GM12874 (cell line): Measurements from ENCODE around the gene TRABD2B.

Experiments
- TF ChIP-seq, protein P1 (sequence below): IDR thresholded peaks from 2 replicates; pipeline ENCODE4 v1.5.1; 2011; ENCODE audit warnings: low read depth, mild to moderate bottlenecking, control low read depth, low read length, moderate library complexity; ENCODE audit not compliant: insufficient read depth

TRABD2B gene

DNA sequence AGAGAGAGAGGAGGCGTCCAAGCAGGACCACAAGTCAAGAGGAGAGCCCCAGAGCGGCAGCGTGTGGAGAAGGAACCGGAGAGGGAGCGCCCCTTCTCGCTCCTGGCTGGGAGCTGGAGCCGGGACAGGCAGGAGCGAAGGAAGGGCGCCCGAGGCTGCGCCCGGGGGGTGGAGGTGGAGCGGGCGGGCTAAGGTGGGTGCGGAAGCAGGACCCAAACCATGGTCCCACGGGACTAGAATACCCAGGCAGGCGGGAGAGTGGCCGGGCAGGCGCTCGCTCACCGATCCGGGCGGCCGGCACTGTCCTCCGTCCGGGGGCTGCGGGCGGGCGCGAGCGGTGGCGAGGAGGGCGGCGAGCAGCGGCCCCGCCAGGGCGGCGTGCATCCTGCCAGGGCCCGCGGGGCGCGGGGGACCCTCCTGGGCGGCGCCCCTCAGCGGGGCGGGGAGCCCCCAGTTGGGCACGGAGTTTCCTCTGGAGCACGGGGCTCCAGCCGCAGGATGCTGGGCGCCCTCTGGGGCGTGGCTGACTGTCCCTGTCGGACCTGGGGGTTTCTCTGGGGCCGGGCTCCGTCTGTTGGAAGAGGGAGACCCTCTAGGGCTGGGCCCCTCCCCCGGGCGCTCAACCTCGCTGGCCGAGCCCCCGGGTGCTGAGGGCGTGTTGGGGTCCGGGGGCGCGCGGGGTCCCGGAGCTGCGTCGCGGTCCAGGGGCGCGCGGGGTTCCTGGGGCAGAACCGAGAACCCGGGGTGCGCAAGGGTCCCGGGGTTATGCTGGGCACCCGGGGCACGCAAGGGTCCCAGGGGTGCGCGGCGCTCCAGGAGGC, 569 bp downstream of the TRABD2B start:
- TF ChIP-seq, protein P1, sequence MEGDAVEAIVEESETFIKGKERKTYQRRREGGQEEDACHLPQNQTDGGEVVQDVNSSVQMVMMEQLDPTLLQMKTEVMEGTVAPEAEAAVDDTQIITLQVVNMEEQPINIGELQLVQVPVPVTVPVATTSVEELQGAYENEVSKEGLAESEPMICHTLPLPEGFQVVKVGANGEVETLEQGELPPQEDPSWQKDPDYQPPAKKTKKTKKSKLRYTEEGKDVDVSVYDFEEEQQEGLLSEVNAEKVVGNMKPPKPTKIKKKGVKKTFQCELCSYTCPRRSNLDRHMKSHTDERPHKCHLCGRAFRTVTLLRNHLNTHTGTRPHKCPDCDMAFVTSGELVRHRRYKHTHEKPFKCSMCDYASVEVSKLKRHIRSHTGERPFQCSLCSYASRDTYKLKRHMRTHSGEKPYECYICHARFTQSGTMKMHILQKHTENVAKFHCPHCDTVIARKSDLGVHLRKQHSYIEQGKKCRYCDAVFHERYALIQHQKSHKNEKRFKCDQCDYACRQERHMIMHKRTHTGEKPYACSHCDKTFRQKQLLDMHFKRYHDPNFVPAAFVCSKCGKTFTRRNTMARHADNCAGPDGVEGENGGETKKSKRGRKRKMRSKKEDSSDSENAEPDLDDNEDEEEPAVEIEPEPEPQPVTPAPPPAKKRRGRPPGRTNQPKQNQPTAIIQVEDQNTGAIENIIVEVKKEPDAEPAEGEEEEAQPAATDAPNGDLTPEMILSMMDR: no peak

DNA sequence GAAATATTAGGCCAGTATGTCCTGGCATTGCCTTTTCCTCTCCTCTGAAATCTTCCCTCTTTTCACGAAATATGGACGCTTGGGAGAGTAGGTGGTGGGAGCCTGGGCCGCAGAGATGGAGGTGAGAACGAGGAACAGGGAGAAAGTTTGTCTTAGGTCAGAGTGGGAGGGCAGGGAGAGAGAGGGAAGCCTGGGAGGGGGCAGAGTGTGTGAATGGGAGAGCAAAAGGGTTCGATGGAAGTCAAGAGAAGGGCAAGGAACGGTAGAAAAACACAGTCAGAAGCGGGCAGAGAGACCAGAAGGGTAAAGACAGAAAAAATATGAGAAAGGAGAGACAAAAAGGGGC, 1.2 kb downstream of the TRABD2B start:
- TF ChIP-seq, protein P1: no peak

DNA sequence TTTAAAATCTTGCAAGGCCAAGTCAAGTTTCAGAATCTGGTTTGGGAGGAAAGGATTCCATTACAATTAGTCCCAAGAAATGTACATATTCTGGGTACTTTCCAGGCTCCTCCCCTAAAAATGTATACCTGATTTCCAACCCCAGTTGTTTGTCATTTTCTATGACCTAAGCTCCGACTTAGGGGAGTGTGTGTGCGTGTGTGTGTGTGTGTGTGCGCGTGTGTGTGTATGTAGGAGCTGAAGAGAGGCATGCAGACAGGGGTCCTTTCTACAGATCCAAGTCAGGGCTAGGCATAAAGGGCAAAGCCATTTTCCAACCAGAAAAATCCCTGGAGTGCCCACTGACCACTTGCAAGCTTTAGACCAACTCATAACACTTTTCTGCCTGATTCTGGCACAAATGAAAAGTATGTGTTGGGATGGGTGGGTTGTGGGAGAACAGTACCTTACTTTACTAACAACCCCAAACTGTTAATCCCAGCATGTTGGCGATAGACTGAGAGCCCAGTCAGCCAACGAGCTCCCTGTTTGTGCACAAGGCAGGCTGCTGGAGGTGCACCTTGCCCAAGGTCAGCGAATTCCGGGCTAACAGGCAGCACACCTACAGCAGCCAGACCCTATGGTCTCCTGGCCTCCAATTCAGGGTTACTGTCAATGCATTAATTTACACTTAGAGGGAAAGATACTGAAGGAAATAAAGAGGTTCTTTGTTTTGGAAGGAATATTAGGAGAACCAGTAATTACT, 1.7 kb downstream of the TRABD2B start:
- TF ChIP-seq, protein P1: no peak

DNA sequence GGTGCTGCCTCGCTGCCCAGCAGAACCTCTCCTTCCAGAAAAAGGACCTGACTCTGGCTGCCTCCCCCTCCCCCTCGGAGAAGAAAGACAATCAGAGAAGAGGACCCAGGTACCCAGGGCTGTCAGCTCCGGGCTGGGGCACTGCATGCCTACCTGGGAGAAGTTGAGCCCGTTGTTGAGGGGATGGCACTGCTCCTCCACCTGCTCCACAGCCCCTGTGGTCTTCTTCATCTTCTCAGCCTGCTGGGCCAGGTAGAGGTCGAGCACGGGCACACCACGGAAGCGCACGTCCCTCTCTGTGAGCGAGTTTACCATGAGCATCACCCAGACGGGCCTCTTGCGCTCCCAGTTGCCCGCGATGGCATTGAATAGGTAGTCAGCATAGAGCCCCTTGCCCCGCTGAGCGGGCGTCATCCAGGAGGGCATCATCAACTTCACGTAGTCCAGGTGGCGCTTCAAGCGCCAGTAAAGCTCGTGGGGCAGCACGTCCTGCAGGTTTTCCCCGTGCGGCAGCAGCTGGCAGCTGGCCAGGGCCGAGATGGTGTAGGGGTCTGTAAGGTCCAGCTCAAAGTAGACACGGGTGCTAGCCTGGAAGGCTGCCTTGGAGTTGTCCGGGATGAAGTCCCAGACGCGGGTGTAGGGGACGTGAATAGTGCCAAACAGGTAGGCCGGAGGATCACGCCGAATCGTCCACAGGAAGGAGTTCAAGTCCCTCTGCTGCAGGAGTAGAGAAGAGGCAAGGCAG, 3.1 kb downstream of the TRABD2B start:
- TF ChIP-seq, protein P1: no peak

DNA sequence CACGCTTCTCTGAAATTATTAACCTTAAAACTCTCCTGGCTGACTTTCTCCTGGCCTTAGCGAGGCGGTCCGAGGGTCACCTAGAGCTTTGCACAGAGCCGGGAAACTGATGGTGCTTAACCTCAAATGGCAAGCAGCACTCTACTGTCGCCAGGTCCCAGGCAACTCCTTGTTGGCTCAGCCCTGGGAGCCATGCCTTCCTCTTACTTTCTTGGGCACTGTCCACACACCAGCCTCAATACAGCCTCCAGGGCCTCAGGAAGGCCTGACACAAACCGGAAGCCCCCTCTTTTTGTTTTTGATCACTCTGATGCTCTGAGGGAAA, 3.8 kb downstream of the TRABD2B start:
- TF ChIP-seq, protein P1: no peak

DNA sequence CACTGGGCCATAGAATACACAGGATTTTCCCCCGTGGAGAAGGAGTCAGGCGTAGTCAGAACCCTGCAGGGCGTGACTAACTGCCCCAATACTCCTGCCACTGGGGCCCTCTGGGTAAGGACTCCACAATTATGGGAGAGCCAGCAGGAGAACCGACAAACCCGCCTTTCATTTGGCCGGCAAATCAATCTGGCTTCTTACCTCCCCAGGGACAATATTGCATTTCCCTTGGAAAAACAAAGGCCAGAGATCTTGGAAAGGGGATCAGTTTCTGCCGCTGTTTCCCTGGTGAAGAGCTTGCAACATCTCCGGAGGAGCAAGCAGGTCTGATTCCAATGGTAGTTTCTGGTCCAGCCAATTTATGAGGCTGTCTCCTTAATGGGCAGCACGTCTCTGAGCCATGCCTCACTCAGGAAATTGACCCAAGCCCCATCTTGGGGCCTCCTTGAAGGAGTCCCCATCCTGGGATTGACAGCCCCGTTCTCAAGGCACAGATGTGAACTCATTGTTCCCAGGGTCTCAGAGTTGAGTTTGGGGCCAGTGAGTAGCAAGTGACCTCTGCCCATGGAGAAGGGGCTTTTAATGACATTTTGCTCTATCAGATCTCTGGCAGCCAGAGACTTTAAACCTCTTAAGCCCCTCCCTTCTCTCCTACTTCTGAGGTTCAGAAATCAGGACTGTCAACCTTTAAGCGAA, 4.3 kb downstream of the TRABD2B start:
- TF ChIP-seq, protein P1: no peak

DNA sequence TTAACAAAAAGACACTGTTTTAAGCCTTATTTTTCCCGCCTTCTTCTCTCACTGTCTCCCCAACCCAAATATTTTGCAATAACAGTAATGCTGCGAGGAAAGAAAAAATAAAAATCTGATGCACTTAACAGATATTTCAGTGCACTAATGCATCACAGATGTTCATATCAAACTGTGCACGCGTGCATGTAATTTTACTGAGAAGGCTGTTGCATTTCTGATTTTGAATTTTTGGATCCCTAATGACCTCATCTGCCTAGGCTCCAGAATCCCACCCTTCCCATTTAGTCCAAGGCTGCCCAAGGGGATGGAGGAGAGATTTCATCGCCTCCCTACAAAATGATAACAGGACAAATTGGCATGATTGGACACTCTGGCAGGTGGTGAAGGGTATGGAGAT, 5.5 kb downstream of the TRABD2B start:
- TF ChIP-seq, protein P1: no peak
